ENCODE data around the gene ETV5. TPM values are rescaled to one million over a fixed set of nuclear protein-coding genes. Genes with fewer than 3 reads are reported as not detected.

The ETV5 gene
- total RNA-seq (1 to 10 TPM in 2 of 5 experiments, under 1 TPM in 2, not detected in 1; 0.56 to 2.3 (median 0.97) TPM), polyA plus RNA-seq (not detected), total RNA-seq (0.40 reads per million)

- peaks cover 0 to 5% (median 0%) of the 10 kb centered on the region in 11 donors for H3K9me3 Mint-ChIP-seq
- Histone ChIP-seq H3K27me3 (ENCODE audit: control insufficient read depth in 2 of 2, insufficient read depth in 2 of 2, low read length in 2 of 2) (peaks cover 22 to 54% of the 10 kb centered on the region in 2 donors), H3K27ac (ENCODE audit: low read depth, low read length) (no peak within 1 kb of the TSS), H3K4me3 (ENCODE audit: low read length) (peak within 1 kb of the TSS; percentile 71), H3K9me3 (ENCODE audit: control insufficient read depth in 2 of 3, low read length in 3 of 3) (no peaks in the 10 kb centered on the region), H3K4me1 (ENCODE audit: control insufficient read depth in 2 of 2, insufficient read depth in 2 of 2, low read length in 2 of 2) (peaks cover 23 to 35% of the 10 kb centered on the region in 2 donors), H3K36me3 (ENCODE audit: control insufficient read depth in 2 of 3, insufficient read depth in 3 of 3, low read length in 3 of 3) (no peaks in the 10 kb centered on the region)
- ATAC-seq, result peak; percentile 97
- intact Hi-C loops (cut with micrococcal nuclease), result loop anchor here (2.0 to 10.0 kb wide), 14 partner anchors 42 to 718 kb away; partner anchors contain the start of genes SENP2 (in 2 of the 2), TBCCD1 (in 2 of the 2), TRA2B (in 2 of the 2) and EIF4A2 (in 1 of the 2)
- peaks cover 34 to 38% (median 38%) of the 10 kb centered on the region in 7 donors for H3K4me1 Mint-ChIP-seq
- peaks cover 84 to 87% (median 86%) of the 10 kb centered on the region in 5 donors for H3K27me3 Mint-ChIP-seq
- peak within 1 kb of the TSS in 5 of 9 donors; percentile 7 to 90 (median 60) for H3K27ac Mint-ChIP-seq
- POLR2A ChIA-PET, result interaction anchor here (0.5 kb wide), 1 partner anchor 173 kb away, joined by 3 read pairs; no protein-coding TSS in a partner anchor
- no peaks in the 10 kb centered on the region for H3K36me3 Mint-ChIP-seq
- CTCF ChIA-PET, result no interaction called here
- DNase-seq, result peak; percentile 65 to 91 (median 79)
- H3K4me3 Mint-ChIP-seq, result peak within 1 kb of the TSS; percentile 86 to 97 (median 90)
Measured at GRCh38 chr3:186108941-186109865, at the start of gene ETV5. ETV5 (minus strand) TSS chr3:186109089; CDS start chr3:186105868, 3,221 bp downstream.

DNA sequence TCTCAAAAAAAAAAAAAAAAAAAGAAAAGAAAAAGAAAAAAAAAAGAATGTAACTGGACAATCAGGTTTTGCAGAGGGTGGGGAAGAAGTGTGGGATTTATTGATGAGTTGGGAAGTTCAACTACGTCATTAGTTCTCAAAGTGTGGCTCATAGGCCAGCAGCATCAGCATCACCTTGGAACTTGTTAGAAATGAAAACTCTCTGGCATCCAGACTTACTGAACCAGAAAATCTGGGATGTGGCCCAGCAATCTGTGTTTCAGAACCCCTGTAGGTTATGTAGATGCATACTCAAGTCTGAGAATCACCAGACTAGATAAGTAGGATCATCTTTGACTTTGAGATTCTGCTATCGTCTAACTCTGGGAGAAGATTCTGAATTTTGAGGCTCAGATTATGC, 45.8 kb upstream of the ETV5 start:
- ATAC-seq (no peak), DNase-seq (no peak)
- intact Hi-C loops (cut with micrococcal nuclease), result loop anchor here in 1 of 2 donors (5.0 kb wide), 1 partner anchor 47 kb away; the partner anchor contains the start of gene ETV5
- H3K27ac Mint-ChIP-seq, result no peak overlapping the region
- no peak overlapping the region for H3K27ac ChIP-seq (ENCODE audit: low read depth, low read length)
- H3K9me3 ChIP-seq (ENCODE audit: control insufficient read depth in 2 of 3, low read length in 3 of 3), result no peaks in the 10 kb centered on the region
- no peaks in the 10 kb centered on the region for H3K36me3 ChIP-seq (ENCODE audit: control insufficient read depth in 2 of 3, insufficient read depth in 3 of 3, low read length in 3 of 3)
- H3K4me1 Mint-ChIP-seq, result peaks cover 7 to 15% (median 9%) of the 10 kb centered on the region in 7 donors
- ChIA-PET POLR2A (no interaction called here), CTCF (no interaction called here)
- H3K27me3 ChIP-seq (ENCODE audit: control insufficient read depth in 2 of 2, insufficient read depth in 2 of 2, low read length in 2 of 2), result peaks cover 0 to 5% of the 10 kb centered on the region in 2 donors
- no peaks in the 10 kb centered on the region for H3K4me1 ChIP-seq (ENCODE audit: control insufficient read depth in 2 of 2, insufficient read depth in 2 of 2, low read length in 2 of 2)
- no peak overlapping the region for H3K4me3 Mint-ChIP-seq
- peaks cover 0 to 1% (median 0%) of the 10 kb centered on the region in 11 donors for H3K9me3 Mint-ChIP-seq
- peaks cover 22 to 50% (median 32%) of the 10 kb centered on the region in 5 donors for H3K27me3 Mint-ChIP-seq
- no peak overlapping the region for H3K4me3 ChIP-seq (ENCODE audit: low read length)
- H3K36me3 Mint-ChIP-seq, result no peaks in the 10 kb centered on the region

DNA sequence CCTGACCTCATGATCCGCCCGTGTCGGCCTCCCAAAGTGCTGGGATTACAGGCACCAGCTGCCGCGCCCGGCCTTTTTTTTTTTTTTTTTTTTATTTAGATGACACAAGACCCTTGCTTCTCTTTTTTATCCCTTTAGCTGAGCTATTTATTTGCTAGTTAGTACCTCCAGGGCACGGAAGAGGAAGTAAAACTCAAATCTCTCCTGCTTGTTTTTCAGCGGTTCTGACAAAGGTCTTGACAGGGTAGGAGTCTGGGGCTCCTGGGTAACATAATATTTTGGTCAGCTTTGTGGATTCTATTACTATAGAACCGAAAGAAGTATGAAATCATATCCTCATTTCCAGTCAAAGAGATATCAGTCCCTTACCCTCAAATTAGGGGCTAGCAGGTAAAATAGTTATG, 44.0 kb upstream of the ETV5 start:
- Histone ChIP-seq H3K4me3 (ENCODE audit: low read length) (no peak overlapping the region), H3K27ac (ENCODE audit: low read depth, low read length) (no peak overlapping the region), H3K36me3 (ENCODE audit: control insufficient read depth in 2 of 3, insufficient read depth in 3 of 3, low read length in 3 of 3) (no peaks in the 10 kb centered on the region), H3K27me3 (ENCODE audit: control insufficient read depth in 2 of 2, insufficient read depth in 2 of 2, low read length in 2 of 2) (peaks cover 0 to 5% of the 10 kb centered on the region in 2 donors), H3K4me1 (ENCODE audit: control insufficient read depth in 2 of 2, insufficient read depth in 2 of 2, low read length in 2 of 2) (no peaks in the 10 kb centered on the region), H3K9me3 (ENCODE audit: control insufficient read depth in 2 of 3, low read length in 3 of 3) (no peaks in the 10 kb centered on the region)
- ChIA-PET POLR2A (no interaction called here), CTCF (no interaction called here)
- ATAC-seq, result peak; percentile 82
- Mint-ChIP-seq H3K4me1 (peaks cover 7 to 15% (median 9%) of the 10 kb centered on the region in 7 donors), H3K4me3 (no peak overlapping the region), H3K9me3 (peaks cover 0 to 1% (median 0%) of the 10 kb centered on the region in 11 donors), H3K27ac (no peak overlapping the region), H3K27me3 (peaks cover 24 to 60% (median 36%) of the 10 kb centered on the region in 5 donors), H3K36me3 (no peaks in the 10 kb centered on the region)
- intact Hi-C loops (cut with micrococcal nuclease), result loop anchor here in 1 of 2 donors (5.0 kb wide), 1 partner anchor 46 kb away; the partner anchor contains the start of gene ETV5
- no peak for DNase-seq

- H3K27me3 Mint-ChIP-seq, result peaks cover 24 to 60% (median 36%) of the 10 kb centered on the region in 5 donors
- no peak overlapping the region for H3K4me3 Mint-ChIP-seq
- DNase-seq (no peak), ATAC-seq (no peak)
- CTCF ChIA-PET, result no interaction called here
- no peak overlapping the region for H3K4me3 ChIP-seq (ENCODE audit: low read length)
- no peaks in the 10 kb centered on the region for H3K9me3 ChIP-seq (ENCODE audit: control insufficient read depth in 2 of 3, low read length in 3 of 3)
- no peak overlapping the region for H3K27ac Mint-ChIP-seq
- peaks cover 0 to 5% of the 10 kb centered on the region in 2 donors for H3K27me3 ChIP-seq (ENCODE audit: control insufficient read depth in 2 of 2, insufficient read depth in 2 of 2, low read length in 2 of 2)
- intact Hi-C loops (cut with micrococcal nuclease), result loop anchor here in 1 of 2 donors (5.0 kb wide), 1 partner anchor 45 kb away; the partner anchor contains the start of gene ETV5
- H3K4me1 ChIP-seq (ENCODE audit: control insufficient read depth in 2 of 2, insufficient read depth in 2 of 2, low read length in 2 of 2), result no peaks in the 10 kb centered on the region
- H3K4me1 Mint-ChIP-seq, result peaks cover 7 to 15% (median 9%) of the 10 kb centered on the region in 7 donors
- peaks cover 0 to 1% (median 0%) of the 10 kb centered on the region in 11 donors for H3K9me3 Mint-ChIP-seq
- no peak overlapping the region for H3K27ac ChIP-seq (ENCODE audit: low read depth, low read length)
- POLR2A ChIA-PET, result no interaction called here
- H3K36me3 Mint-ChIP-seq, result no peaks in the 10 kb centered on the region
- no peaks in the 10 kb centered on the region for H3K36me3 ChIP-seq (ENCODE audit: control insufficient read depth in 2 of 3, insufficient read depth in 3 of 3, low read length in 3 of 3)
Measured at GRCh38 chr3:186152361-186152798, 43.5 kb upstream of the ETV5 start.

DNA sequence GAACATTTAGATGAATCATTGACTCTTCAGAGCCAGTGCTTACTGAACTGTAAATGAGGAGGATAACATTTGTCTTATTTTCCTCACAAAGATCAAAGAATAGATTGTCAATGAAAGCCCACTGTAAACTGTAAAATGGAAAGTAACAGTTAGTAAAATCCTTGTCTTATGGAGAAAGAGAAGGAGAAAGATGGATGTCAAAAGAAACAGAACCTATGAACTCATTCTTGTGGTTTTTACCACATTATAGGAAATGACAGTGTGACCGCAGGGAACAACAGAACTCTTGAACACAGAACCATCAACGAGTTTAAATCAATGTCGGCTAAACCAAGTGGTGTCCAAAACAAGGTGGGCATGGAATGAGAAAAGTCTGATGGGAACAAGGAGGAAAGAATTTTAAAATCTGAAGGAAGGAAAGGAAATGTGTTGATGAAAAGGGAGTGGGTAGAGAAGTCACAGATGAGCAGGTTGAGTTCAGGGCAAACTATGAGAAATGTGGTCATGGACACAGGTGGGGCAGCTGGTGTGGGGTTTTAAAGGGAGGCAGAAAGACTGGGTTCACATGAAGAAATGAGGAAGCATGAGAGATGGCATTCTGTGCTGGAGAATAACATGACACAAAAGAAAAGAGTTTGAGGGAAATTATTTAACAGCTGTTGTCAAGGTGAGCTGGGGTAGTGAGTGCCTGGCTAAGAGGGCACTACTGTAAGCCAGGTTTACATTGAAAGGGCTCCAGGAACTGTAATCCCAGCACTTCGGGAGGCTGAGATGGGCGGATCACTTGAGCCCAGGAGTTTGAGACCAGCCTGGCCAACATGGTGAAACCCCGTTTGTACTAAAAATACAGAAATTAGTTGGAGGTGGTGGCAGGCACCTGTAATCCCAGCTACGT, 42.4 kb upstream of the ETV5 start:
- Mint-ChIP-seq H3K4me1 (peaks cover 7 to 15% (median 9%) of the 10 kb centered on the region in 7 donors), H3K27me3 (peaks cover 25 to 65% (median 38%) of the 10 kb centered on the region in 5 donors), H3K9me3 (peaks cover 0 to 3% (median 0%) of the 10 kb centered on the region in 11 donors), H3K4me3 (peak overlapping the region in 2 of 10 donors; percentile 25 to 51), H3K27ac (peak overlapping the region in 2 of 9 donors; percentile 4 to 48), H3K36me3 (no peaks in the 10 kb centered on the region)
- CTCF ChIA-PET, result no interaction called here
- POLR2A ChIA-PET, result no interaction called here
- no peak for DNase-seq
- no peak overlapping the region for H3K27ac ChIP-seq (ENCODE audit: low read depth, low read length)
- no peaks in the 10 kb centered on the region for H3K4me1 ChIP-seq (ENCODE audit: control insufficient read depth in 2 of 2, insufficient read depth in 2 of 2, low read length in 2 of 2)
- no peak overlapping the region for H3K4me3 ChIP-seq (ENCODE audit: low read length)
- ATAC-seq, result no peak
- peaks cover 0 to 5% of the 10 kb centered on the region in 2 donors for H3K27me3 ChIP-seq (ENCODE audit: control insufficient read depth in 2 of 2, insufficient read depth in 2 of 2, low read length in 2 of 2)
- intact Hi-C loops (cut with micrococcal nuclease), result loop anchor here in 1 of 2 donors (1.0 to 5.0 kb wide), 2 partner anchors 44 to 383 kb away; partner anchors contain the start of gene ETV5
- no peaks in the 10 kb centered on the region for H3K9me3 ChIP-seq (ENCODE audit: control insufficient read depth in 2 of 3, low read length in 3 of 3)
- no peaks in the 10 kb centered on the region for H3K36me3 ChIP-seq (ENCODE audit: control insufficient read depth in 2 of 3, insufficient read depth in 3 of 3, low read length in 3 of 3)
